ENCODE measurements around the gene SLC1A3. TPM values are rescaled to one million over a fixed set of nuclear protein-coding genes. Genes with fewer than 3 reads are reported as not detected.

The SLC1A3 gene
- total RNA-seq, 3 donors from 2014 or later (not counting 1 experiment from before 2014, with no cell fraction given), result 1.1 TPM; not detected in 2

DNA sequence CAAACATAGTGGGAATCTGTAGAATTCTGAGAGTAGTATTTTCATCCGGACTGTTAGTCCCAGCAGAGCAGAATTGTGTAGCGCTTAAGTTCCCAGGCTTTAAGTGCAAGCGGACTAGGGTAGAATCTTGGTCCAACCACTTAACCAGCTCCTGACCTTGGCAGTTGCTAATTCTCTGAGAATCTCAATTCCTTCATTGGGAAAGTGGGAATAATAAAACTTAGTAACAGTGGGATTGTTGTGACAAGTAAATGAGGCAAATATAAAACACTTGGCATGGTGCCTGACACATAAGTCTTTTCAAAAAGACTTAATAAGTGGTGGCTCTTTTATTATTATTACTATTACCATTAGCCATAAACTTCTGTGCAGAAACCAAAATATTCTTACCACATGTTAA lies 8.4 kb upstream of the SLC1A3 start:
- WGBS (ENCODE audit: insufficient coverage), result 100% methylated on average over 3 of the region's 3 CpGs
- intact Hi-C loops (cut with micrococcal nuclease), result no loop called here
- Mint-ChIP-seq H3K4me3 (no peak overlapping the region), H3K27me3 (ENCODE audit: low read depth in 2 of 2) (peaks cover 0 to 6% of the 10 kb centered on the region in 2 donors), H3K4me1 (no peaks in the 10 kb centered on the region), H3K36me3 (no peaks in the 10 kb centered on the region), H3K27ac (no peak overlapping the region), H3K9me3 (peaks cover 0 to 2% of the 10 kb centered on the region in 2 donors)
- Histone ChIP-seq H3K9me3 (ENCODE audit: control insufficient read depth, insufficient read depth, low read length) (no peaks in the 10 kb centered on the region), H3K4me3 (ENCODE audit: low read length) (no peak overlapping the region), H3K27ac (ENCODE audit: low read length) (no peak overlapping the region), H3K27me3 (ENCODE audit: control insufficient read depth, insufficient read depth, low read length) (no peaks in the 10 kb centered on the region), H3K4me1 (ENCODE audit: control insufficient read depth, insufficient read depth, low read length) (no peaks in the 10 kb centered on the region), H3K36me3 (ENCODE audit: control insufficient read depth, insufficient read depth, low read length) (no peaks in the 10 kb centered on the region)
- ATAC-seq, result no peak
- no peak for DNase-seq
- TF ChIP-seq, protein P1, sequence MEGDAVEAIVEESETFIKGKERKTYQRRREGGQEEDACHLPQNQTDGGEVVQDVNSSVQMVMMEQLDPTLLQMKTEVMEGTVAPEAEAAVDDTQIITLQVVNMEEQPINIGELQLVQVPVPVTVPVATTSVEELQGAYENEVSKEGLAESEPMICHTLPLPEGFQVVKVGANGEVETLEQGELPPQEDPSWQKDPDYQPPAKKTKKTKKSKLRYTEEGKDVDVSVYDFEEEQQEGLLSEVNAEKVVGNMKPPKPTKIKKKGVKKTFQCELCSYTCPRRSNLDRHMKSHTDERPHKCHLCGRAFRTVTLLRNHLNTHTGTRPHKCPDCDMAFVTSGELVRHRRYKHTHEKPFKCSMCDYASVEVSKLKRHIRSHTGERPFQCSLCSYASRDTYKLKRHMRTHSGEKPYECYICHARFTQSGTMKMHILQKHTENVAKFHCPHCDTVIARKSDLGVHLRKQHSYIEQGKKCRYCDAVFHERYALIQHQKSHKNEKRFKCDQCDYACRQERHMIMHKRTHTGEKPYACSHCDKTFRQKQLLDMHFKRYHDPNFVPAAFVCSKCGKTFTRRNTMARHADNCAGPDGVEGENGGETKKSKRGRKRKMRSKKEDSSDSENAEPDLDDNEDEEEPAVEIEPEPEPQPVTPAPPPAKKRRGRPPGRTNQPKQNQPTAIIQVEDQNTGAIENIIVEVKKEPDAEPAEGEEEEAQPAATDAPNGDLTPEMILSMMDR (IDR thresholded peaks at IDR 0.05), result no peak

DNA sequence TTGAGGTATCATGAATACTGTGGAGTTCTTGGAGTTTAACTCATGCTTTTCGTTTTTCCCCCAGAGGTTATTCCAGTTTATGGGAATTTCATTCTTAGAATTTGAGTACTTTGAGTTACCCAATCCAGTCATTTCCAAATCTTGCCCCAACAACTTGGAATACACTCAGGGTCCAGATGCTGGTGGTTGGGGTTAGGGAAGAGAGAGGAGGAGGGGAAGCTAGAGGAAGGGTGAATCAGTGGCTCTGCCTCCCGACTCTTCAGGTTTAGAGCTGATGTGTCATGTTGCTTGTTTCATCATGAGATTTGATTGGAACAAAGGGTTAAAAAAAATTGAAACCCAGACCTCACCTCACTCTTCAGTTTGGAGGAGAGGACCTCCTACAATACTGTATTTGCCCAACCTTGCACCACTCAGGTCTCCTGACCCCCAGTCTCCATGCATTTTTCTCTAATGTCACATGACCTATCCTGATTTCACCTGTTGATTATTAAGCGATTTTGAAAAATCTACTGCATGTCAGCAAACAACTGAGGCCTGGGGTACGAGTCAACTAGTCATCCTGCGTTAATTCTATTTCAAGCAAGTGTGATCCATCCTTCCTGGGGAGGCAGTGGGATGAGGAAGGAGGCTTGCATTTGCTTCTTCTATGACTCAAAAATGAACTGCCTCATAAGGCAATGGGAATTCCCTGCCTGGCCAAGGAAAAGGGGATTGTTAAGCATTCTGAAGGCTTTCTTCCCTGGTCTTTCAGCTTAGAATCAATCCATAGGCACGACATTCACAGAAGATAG lies 6.2 kb upstream of the SLC1A3 start:
- H3K36me3 ChIP-seq (ENCODE audit: control insufficient read depth, insufficient read depth, low read length), result no peaks in the 10 kb centered on the region
- TF ChIP-seq, protein P1 (IDR thresholded peaks at IDR 0.05), result no peak
- H3K9me3 Mint-ChIP-seq, result no peaks in the 10 kb centered on the region

DNA sequence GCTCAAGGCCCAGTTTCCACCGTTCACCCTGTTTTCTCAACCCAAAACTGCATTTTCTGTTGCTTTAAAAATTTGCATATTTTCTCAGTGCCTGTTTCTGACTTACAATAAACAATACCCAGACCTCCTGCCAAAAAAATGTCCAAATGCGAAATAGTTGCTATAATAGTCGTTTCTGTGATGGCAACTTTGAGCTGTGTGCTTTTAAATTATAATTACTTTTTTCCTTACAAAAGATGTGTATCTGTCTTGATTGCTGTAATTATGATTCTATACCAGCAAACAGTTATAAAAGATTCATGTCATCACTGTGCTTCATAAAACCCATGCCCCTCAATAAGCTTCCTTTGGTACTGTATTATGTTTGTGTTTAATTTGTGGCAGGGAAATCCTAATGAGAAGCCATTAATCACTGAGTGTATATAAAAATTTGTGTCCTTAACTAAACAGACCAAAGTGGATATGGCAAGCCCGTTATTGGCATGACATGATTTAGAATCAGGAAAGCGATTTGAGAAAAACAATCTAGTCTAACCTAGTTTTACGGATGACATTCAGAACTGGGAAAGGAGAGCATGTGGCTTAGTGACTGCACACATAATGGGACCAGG lies 5.4 kb upstream of the SLC1A3 start:
- no peaks in the 10 kb centered on the region for H3K27me3 ChIP-seq (ENCODE audit: control insufficient read depth, insufficient read depth, low read length)
- H3K4me3 ChIP-seq (ENCODE audit: low read length), result no peak overlapping the region
- H3K9me3 Mint-ChIP-seq, result no peaks in the 10 kb centered on the region
- no peaks in the 10 kb centered on the region for H3K36me3 Mint-ChIP-seq
- H3K36me3 ChIP-seq (ENCODE audit: control insufficient read depth, insufficient read depth, low read length), result no peaks in the 10 kb centered on the region
- H3K4me1 ChIP-seq (ENCODE audit: control insufficient read depth, insufficient read depth, low read length), result no peaks in the 10 kb centered on the region
- no peaks in the 10 kb centered on the region for H3K9me3 ChIP-seq (ENCODE audit: control insufficient read depth, insufficient read depth, low read length)
- ATAC-seq (no peak), DNase-seq (no peak)
- H3K4me1 Mint-ChIP-seq, result peaks cover 0 to under 1% of the 10 kb centered on the region in 2 donors
- H3K27ac Mint-ChIP-seq, result no peak overlapping the region
- 88% methylated on average over 4 of the region's 6 CpGs for WGBS (ENCODE audit: insufficient coverage)
- intact Hi-C loops (cut with micrococcal nuclease), result no loop called here
- no peak overlapping the region for H3K27ac ChIP-seq (ENCODE audit: low read length)
- TF ChIP-seq, protein P1 (IDR thresholded peaks at IDR 0.05), result no peak
- H3K27me3 Mint-ChIP-seq (ENCODE audit: low read depth in 2 of 2), result peaks cover 6 to 20% of the 10 kb centered on the region in 2 donors
- H3K4me3 Mint-ChIP-seq, result no peak overlapping the region

More for the DNA sequence above, 6.2 kb upstream of the SLC1A3 start:
- H3K4me3 ChIP-seq (ENCODE audit: low read length), result no peak overlapping the region
- Mint-ChIP-seq H3K27me3 (ENCODE audit: low read depth in 2 of 2) (peaks cover 3 to 14% of the 10 kb centered on the region in 2 donors), H3K27ac (no peak overlapping the region), H3K36me3 (no peaks in the 10 kb centered on the region), H3K4me3 (no peak overlapping the region), H3K4me1 (no peaks in the 10 kb centered on the region)
- intact Hi-C loops (cut with micrococcal nuclease), result no loop called here
- 75% methylated on average over 5 of the region's 6 CpGs for WGBS (ENCODE audit: insufficient coverage)
- DNase-seq (no peak), ATAC-seq (no peak)
- H3K27ac ChIP-seq (ENCODE audit: low read length), result no peak overlapping the region
- H3K27me3 ChIP-seq (ENCODE audit: control insufficient read depth, insufficient read depth, low read length), result no peaks in the 10 kb centered on the region
- no peaks in the 10 kb centered on the region for H3K9me3 ChIP-seq (ENCODE audit: control insufficient read depth, insufficient read depth, low read length)
- no peaks in the 10 kb centered on the region for H3K4me1 ChIP-seq (ENCODE audit: control insufficient read depth, insufficient read depth, low read length)

All from natural killer cell (primary cell).